Neural progenitor cell (in vitro differentiated cells): ENCODE results near the gene PPFIBP1. TPM values are rescaled to one million over a fixed set of nuclear protein-coding genes. Genes with fewer than 3 reads are reported as not detected.

ENCODE experiments used
- DNase-seq: peaks from one replicate; pipeline ENCODE4 v3.0.0-alpha.2; 2016; ENCODE audit warnings: low spot score
- H2AFZ ChIP-seq: fragments of 200-600 bp; sonication (generic); replicated peaks from 2 replicates; pipeline ENCODE4 v1.6.1; 2016; ENCODE audit warnings: antibody characterized with exemption
- H3F3A ChIP-seq: fragments of 200-600 bp; sonication (generic); 2 replicates; pipeline ENCODE4 v1.6.1; 2016; ENCODE audit warnings: antibody characterized with exemption, low read depth
- H3K27ac ChIP-seq: fragments of 200-600 bp; sonication (generic); 2 replicates; pipeline ENCODE4 v1.5.1; 2016; ENCODE audit warnings: mild to moderate bottlenecking
- H3K27me3 ChIP-seq: fragments of 200-600 bp; sonication (generic); 2 replicates; pipeline ENCODE4 v1.6.1; 2016; ENCODE audit warnings: mild to moderate bottlenecking, moderate library complexity
- H3K36me3 ChIP-seq: fragments of 200-600 bp; sonication (generic); 2 replicates; pipeline ENCODE4 v1.5.1; 2016
- H3K4me1 ChIP-seq: fragments of 200-600 bp; sonication (generic); 2 replicates; pipeline ENCODE4 v1.6.1; 2016; ENCODE audit warnings: mixed run types
- H3K4me2 ChIP-seq: fragments of 200-600 bp; sonication (generic); 2 replicates; pipeline ENCODE4 v1.6.1; 2016
- H3K4me3 ChIP-seq: fragments of 200-600 bp; sonication (generic); 2 replicates; pipeline ENCODE4 v1.5.1; 2016
- H3K79me2 ChIP-seq: fragments of 200-600 bp; sonication (generic); 2 replicates; pipeline ENCODE4 v1.6.1; 2016; ENCODE audit warnings: low read depth
- H3K9ac ChIP-seq: fragments of 200-600 bp; sonication (generic); 2 replicates; pipeline ENCODE4 v1.6.1; 2016
- H3K9me3 ChIP-seq: fragments of 200-600 bp; sonication (generic); 2 replicates; pipeline ENCODE4 v1.5.1; 2016; ENCODE audit warnings: low read depth
- H4K20me1 ChIP-seq: fragments of 200-600 bp; sonication (generic); 2 replicates; pipeline ENCODE4 v1.6.1; 2016; ENCODE audit warnings: low read depth
- H3K27ac Mint-ChIP-seq: 3 replicates; pipeline ENCODE4 v1.8.0; 2021; ENCODE audit warnings: mixed read lengths
- H3K27me3 Mint-ChIP-seq: 2 replicates; pipeline ENCODE4 v1.8.0; 2022; ENCODE audit warnings: low read depth, mild to moderate bottlenecking, inconsistent platforms, moderate library complexity, mixed read lengths; ENCODE audit not compliant: insufficient read depth
- H3K36me3 Mint-ChIP-seq: 3 replicates; pipeline ENCODE4 v1.8.0; 2021; ENCODE audit warnings: mixed read lengths
- H3K4me1 Mint-ChIP-seq: 3 replicates; pipeline ENCODE4 v1.8.0; 2021; ENCODE audit warnings: mixed read lengths
- H3K4me3 Mint-ChIP-seq: 3 replicates; pipeline ENCODE4 v1.8.0; 2021; ENCODE audit warnings: mild to moderate bottlenecking, moderate library complexity, mixed read lengths
- H3K9me3 Mint-ChIP-seq: 3 replicates; pipeline ENCODE4 v1.8.0; 2020; ENCODE audit warnings: mixed read lengths
- CTCF ChIP-seq: fragments of 200-600 bp; sonication (generic); IDR thresholded peaks from 2 replicates; pipeline ENCODE4 v1.5.1; 2017; ENCODE audit warnings: antibody characterized with exemption, mild to moderate bottlenecking
- EZH2 ChIP-seq: fragments of 200-600 bp; sonication (generic); IDR thresholded peaks from 2 replicates; pipeline ENCODE4 v1.6.1; 2017; ENCODE audit warnings: antibody characterized with exemption, mild to moderate bottlenecking, moderate library complexity
- EZH2phosphoT487 ChIP-seq: fragments of 200-600 bp; sonication (generic); IDR thresholded peaks from 2 replicates; pipeline ENCODE4 v1.6.1; 2017; ENCODE audit warnings: antibody characterized with exemption
- total RNA-seq: library from RNA; depleted of rRNA; stranded (reverse); fragments of >200 nt; gene quantifications from 2 replicates; pipeline ENCODE4 v1.2.3, GENCODE V29; 2015; ENCODE audit warnings: low replicate concordance

Gene PPFIBP1
- total RNA-seq, 1 donor from 2014 or later: 61.7 TPM

GRCh38 chr12:27552235-27552634 is 28.2 kb downstream of the PPFIBP1 start:
- Histone ChIP-seq H3K4me3 (no peak overlapping the region), H3K79me2 (peaks cover 10% of the 10 kb centered on the region), H3K9ac (no peak overlapping the region), H3F3A (no peaks in the 10 kb centered on the region), H2AFZ (no peak overlapping the region), H3K4me1 (peaks cover 4% of the 10 kb centered on the region), H3K9me3 (no peaks in the 10 kb centered on the region), H3K27ac (no peak overlapping the region), H3K4me2 (no peak overlapping the region), H3K27me3 (no peaks in the 10 kb centered on the region), H4K20me1 (peaks cover 2% of the 10 kb centered on the region), H3K36me3 (no peaks in the 10 kb centered on the region)
- H3K27me3 Mint-ChIP-seq: no peaks in the 10 kb centered on the region
- H3K27ac Mint-ChIP-seq: no peak overlapping the region
- TF ChIP-seq EZH2phosphoT487 (no peak), EZH2 (no peak), CTCF (no peak)
- peaks cover 20% of the 10 kb centered on the region for H3K4me1 Mint-ChIP-seq
- H3K9me3 Mint-ChIP-seq: peaks cover 11% of the 10 kb centered on the region
- H3K36me3 Mint-ChIP-seq: peaks cover 12% of the 10 kb centered on the region
- H3K4me3 Mint-ChIP-seq: no peak overlapping the region
- DNase-seq: no peak

DNA sequence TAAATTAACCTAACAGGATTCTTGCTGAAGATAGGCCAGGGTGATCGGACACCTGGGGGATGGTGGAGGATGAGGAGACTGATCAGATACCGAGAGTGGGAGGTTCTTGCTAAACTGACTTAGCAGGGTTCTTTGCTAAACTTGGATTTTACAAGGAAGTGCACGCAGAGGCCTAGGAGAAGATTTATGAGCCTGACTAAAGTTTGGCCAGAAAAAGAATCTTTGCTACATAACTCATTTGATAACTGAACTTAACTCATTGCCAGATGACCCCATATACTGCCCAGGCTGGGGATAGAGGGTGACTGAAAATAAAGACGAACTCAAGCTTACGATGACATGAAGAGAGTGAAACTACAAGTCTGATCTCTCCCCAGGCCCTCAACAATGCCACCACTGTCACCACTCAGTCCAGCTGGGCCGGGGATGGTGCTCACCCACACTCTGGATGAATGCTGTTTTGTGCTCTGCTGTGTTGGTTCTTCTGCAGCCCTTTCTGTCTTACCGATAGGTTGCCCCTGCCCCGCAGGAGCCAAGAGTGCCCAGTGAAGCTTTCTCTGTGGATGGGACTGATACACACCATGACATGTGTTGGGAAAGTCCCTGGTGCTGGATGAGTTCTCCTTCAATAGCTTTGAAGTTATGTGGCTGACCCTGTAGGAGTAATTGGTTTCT is 29.0 kb downstream of the PPFIBP1 start:
- Histone ChIP-seq H3K27ac (no peak overlapping the region), H3K27me3 (no peaks in the 10 kb centered on the region), H2AFZ (no peak overlapping the region), H3K4me2 (no peak overlapping the region), H3K4me1 (peaks cover 4% of the 10 kb centered on the region), H3F3A (no peaks in the 10 kb centered on the region), H3K9me3 (no peaks in the 10 kb centered on the region), H3K79me2 (peaks cover 10% of the 10 kb centered on the region), H3K4me3 (no peak overlapping the region), H3K9ac (no peak overlapping the region), H4K20me1 (peaks cover 2% of the 10 kb centered on the region), H3K36me3 (no peaks in the 10 kb centered on the region)
- peak overlapping the region; percentile 39 for H3K27ac Mint-ChIP-seq
- TF ChIP-seq CTCF (no peak), EZH2phosphoT487 (no peak), EZH2 (no peak)
- H3K4me3 Mint-ChIP-seq: no peak overlapping the region
- H3K9me3 Mint-ChIP-seq: peaks cover 10% of the 10 kb centered on the region
- H3K27me3 Mint-ChIP-seq: no peaks in the 10 kb centered on the region
- DNase-seq: no peak
- H3K4me1 Mint-ChIP-seq: peaks cover 20% of the 10 kb centered on the region
- H3K36me3 Mint-ChIP-seq: peaks cover 12% of the 10 kb centered on the region

DNA sequence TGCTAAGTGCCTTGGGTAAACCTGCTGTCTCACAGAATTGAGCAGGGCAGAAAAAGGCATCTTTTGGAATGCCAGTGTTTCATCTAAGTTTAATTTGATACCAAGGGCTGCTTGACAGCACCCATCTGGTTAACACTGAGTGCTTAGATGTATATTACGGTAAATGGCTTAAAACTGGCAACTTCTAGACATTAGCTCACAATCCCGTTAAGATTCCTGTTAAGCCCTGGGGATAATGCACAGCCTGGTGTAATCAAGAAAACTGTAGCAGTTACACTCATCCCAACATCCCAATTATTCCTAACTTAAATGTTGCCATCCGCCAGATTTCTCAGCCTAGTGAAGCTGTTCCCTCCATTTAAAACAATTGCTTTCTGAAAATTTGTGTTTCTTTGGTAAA is 29.9 kb downstream of the PPFIBP1 start:
- H3K36me3 Mint-ChIP-seq: peaks cover 12% of the 10 kb centered on the region
- Histone ChIP-seq H4K20me1 (peaks cover 2% of the 10 kb centered on the region), H3K4me3 (no peak overlapping the region), H3K9me3 (no peaks in the 10 kb centered on the region), H3K4me2 (no peak overlapping the region), H3K4me1 (peaks cover 4% of the 10 kb centered on the region), H3K27ac (no peak overlapping the region), H3K79me2 (peaks cover 10% of the 10 kb centered on the region), H3K9ac (no peak overlapping the region), H3K36me3 (no peaks in the 10 kb centered on the region), H3K27me3 (no peaks in the 10 kb centered on the region), H3F3A (no peaks in the 10 kb centered on the region), H2AFZ (no peak overlapping the region)
- no peak overlapping the region for H3K4me3 Mint-ChIP-seq
- no peak overlapping the region for H3K27ac Mint-ChIP-seq
- no peaks in the 10 kb centered on the region for H3K27me3 Mint-ChIP-seq
- no peak for TF ChIP-seq CTCF
- DNase-seq: no peak
- H3K9me3 Mint-ChIP-seq: peaks cover 8% of the 10 kb centered on the region
- peaks cover 18% of the 10 kb centered on the region for H3K4me1 Mint-ChIP-seq
